Activated B cell treated with CpG ODN at 0.5 μM for 24 hours (primary cell): Measurements from ENCODE around the gene SNW1. TPM values are rescaled to one million over a fixed set of nuclear protein-coding genes. Genes with fewer than 3 reads are reported as not detected.
"Not testable (repeated sequence)": the region's sequence is repeated elsewhere in the genome, so short reads cannot be mapped to it uniquely, and the experiment has no call there.

ENCODE experiments used
- ATAC-seq: fragments of 200-7000 bp; cut with Tn5 transposase; one replicate; pipeline ENCODE4 v1.10.0; 2021; ENCODE audit warnings: low read depth, mild to moderate bottlenecking, moderate library complexity
- CTCF ChIA-PET: fragments of 350-600 bp; sonication (Branson Sonifier 250); formaldehyde crosslinking; loops from one replicate; lab custom pipeline; 2021; ENCODE audit warnings: antibody characterized with exemption; lab: Charles Lee
- POLR2A ChIA-PET: fragments of 350-600 bp; sonication (Branson Sonifier 250); formaldehyde crosslinking; loops from one replicate; lab custom pipeline; 2021; ENCODE audit warnings: antibody characterized with exemption; lab: Charles Lee
- DNase-seq: peaks from one replicate; pipeline ENCODE4 v3.0.0; 2022
- H3K27ac Mint-ChIP-seq: one replicate; pipeline ENCODE4 v1.8.0; 2020; ENCODE audit warnings: mixed read lengths
- H3K27me3 Mint-ChIP-seq: one replicate; pipeline ENCODE4 v1.8.0; 2021; ENCODE audit warnings: mixed read lengths
- H3K36me3 Mint-ChIP-seq: one replicate; pipeline ENCODE4 v1.8.0; 2021; ENCODE audit warnings: low read depth, mixed read lengths
- H3K4me1 Mint-ChIP-seq: one replicate; pipeline ENCODE4 v1.8.0; 2021; ENCODE audit warnings: mixed read lengths
- H3K4me3 Mint-ChIP-seq: one replicate; pipeline ENCODE4 v1.8.0; 2020; ENCODE audit warnings: mild to moderate bottlenecking, mixed read lengths
- H3K9me3 Mint-ChIP-seq: one replicate; pipeline ENCODE4 v1.8.0; 2020; ENCODE audit warnings: mixed read lengths
- intact Hi-C: fragments of 100-400 bp; cut with micrococcal nuclease; formaldehyde crosslinking; loops from one replicate; pipeline ENCODE4 v1.15.1; 2024
- total RNA-seq: library from RNA; stranded (reverse); gene quantifications from 2 replicates; pipeline ENCODE4 v1.2.3, GENCODE V29; 2022
- TF ChIP-seq, protein P1 (sequence below): fragments of 200-600 bp; IDR thresholded peaks from one replicate; pipeline ENCODE4 v1.8.0; 2022; ENCODE audit warnings: antibody characterized with exemption, mild to moderate bottlenecking

Gene SNW1
- total RNA-seq, 1 donor from 2014 or later, result 89.3 TPM

DNA sequence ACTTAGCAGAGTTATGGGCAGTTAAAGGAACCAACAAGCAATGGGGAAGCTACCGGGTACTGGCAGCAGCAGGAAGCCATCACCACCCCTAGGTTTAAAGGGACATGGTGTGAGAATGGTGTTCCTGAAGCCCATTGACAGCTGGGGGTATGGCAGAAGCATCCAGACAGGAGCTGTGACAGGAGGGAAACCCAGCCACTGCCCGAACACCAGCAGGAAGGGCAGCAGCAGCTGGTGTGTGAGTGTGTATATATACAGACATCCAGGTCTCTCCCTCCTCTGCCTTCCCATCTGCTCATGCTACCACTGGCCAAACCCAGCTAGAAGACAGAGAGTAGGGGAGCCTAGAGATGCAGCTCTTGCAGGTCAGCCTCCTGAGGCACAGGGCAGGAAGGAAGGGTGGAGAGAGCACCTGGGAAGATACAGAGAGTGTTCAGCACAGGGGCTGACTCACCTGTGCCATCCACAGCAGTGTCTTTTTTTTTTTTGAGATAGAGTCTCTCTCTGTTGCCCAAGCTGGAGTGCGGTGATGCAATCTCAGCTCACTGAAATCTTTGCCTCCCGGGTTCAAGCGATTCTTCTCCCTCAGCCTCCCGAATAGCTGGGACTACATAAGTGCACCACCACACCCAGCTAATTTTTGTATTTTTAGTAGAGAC lies 29.7 kb upstream of the SNW1 start:
- ChIA-PET POLR2A (no interaction called here), CTCF (no interaction called here)
- DNase-seq (no peak), ATAC-seq (no peak)
- H3K27me3 Mint-ChIP-seq, result peaks cover 15% of the 10 kb centered on the region
- no peaks in the 10 kb centered on the region for H3K9me3 Mint-ChIP-seq
- no peaks in the 10 kb centered on the region for H3K36me3 Mint-ChIP-seq
- H3K27ac Mint-ChIP-seq, result no peak overlapping the region
- TF ChIP-seq, protein P1, sequence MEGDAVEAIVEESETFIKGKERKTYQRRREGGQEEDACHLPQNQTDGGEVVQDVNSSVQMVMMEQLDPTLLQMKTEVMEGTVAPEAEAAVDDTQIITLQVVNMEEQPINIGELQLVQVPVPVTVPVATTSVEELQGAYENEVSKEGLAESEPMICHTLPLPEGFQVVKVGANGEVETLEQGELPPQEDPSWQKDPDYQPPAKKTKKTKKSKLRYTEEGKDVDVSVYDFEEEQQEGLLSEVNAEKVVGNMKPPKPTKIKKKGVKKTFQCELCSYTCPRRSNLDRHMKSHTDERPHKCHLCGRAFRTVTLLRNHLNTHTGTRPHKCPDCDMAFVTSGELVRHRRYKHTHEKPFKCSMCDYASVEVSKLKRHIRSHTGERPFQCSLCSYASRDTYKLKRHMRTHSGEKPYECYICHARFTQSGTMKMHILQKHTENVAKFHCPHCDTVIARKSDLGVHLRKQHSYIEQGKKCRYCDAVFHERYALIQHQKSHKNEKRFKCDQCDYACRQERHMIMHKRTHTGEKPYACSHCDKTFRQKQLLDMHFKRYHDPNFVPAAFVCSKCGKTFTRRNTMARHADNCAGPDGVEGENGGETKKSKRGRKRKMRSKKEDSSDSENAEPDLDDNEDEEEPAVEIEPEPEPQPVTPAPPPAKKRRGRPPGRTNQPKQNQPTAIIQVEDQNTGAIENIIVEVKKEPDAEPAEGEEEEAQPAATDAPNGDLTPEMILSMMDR, result no peak
- no peaks in the 10 kb centered on the region for H3K4me1 Mint-ChIP-seq
- intact Hi-C loops, result no loop called here
- no peak overlapping the region for H3K4me3 Mint-ChIP-seq

DNA sequence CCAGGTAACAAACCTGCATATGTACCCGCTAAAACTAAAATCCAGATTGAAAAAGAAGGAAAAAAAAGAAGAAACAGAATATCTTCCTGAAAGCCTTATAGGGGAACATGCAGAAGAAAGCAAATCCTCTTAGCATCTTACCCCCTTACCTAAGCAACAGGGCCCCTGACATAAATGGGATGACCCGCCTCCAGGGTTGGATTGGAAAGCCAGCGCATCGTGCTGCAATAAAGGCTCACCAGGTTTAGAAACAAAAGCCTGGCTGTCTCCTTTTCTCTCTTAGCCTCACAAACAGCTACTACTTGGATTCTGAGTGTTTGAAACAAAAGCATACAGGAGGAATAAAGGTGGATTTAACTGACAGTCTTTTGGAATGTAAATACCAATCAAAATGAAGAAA lies 25.2 kb upstream of the SNW1 start:
- ChIA-PET CTCF (no interaction called here), POLR2A (no interaction called here)
- TF ChIP-seq, protein P1, result no peak
- H3K4me3 Mint-ChIP-seq, result no peak overlapping the region
- intact Hi-C loops, result no loop called here
- H3K4me1 Mint-ChIP-seq, result no peaks in the 10 kb centered on the region
- H3K27me3 Mint-ChIP-seq, result peaks cover 15% of the 10 kb centered on the region
- no peak for ATAC-seq
- H3K9me3 Mint-ChIP-seq, result no peaks in the 10 kb centered on the region
- DNase-seq, result no peak
- H3K27ac Mint-ChIP-seq, result no peak overlapping the region
- no peaks in the 10 kb centered on the region for H3K36me3 Mint-ChIP-seq

DNA sequence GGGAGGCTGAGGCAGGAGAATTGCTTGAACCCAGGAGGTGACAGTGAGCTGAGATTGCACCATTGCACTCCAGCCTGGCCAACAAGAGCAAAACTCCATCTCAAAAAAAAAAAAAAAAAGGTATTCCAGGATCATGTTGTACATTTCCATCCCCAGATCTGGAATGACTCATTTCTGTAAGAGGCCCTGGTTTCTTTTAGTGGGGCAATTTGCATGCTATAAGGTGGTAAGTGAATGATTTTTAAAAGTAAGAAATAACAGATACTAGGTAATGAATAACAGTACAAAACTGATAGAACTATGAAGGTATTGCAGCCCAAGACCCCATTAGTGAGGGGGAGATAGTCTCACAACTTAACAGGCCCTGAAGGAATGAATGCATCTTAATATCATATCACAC lies 21.2 kb upstream of the SNW1 start:
- no peaks in the 10 kb centered on the region for H3K4me1 Mint-ChIP-seq
- CTCF ChIA-PET, result no interaction called here
- H3K9me3 Mint-ChIP-seq, result no peaks in the 10 kb centered on the region
- no peak overlapping the region for H3K27ac Mint-ChIP-seq
- H3K36me3 Mint-ChIP-seq, result no peaks in the 10 kb centered on the region
- DNase-seq (no peak), ATAC-seq (no peak)
- H3K27me3 Mint-ChIP-seq, result no peaks in the 10 kb centered on the region
- intact Hi-C loops, result no loop called here
- TF ChIP-seq, protein P1, result no peak
- no peak overlapping the region for H3K4me3 Mint-ChIP-seq
- POLR2A ChIA-PET, result interaction anchor here (0.7 kb wide), 1 partner anchor 17 kb away, joined by 6 read pairs; no protein-coding TSS in a partner anchor

DNA sequence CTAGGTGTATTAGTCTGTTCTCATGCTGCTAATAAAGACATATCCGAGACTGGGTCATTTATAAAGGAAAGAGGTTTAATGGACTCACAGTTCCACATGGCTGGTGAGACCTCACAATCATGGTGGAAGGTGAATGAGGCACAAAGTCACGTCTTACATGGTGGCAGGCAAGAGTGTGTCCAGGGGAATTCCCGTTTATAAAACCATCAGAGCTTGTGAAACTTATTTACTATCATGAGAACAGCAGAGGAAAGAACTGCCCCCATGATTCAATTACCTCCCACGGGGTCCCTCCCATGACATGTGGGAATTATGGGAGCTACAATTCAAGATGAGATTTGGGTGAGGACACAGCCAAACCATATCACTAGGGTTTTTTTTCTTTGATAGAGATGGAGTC lies 13.0 kb upstream of the SNW1 start:
- POLR2A ChIA-PET, H3K36me3 Mint-ChIP-seq, H3K4me1 Mint-ChIP-seq, DNase-seq, H3K9me3 Mint-ChIP-seq, H3K27ac Mint-ChIP-seq, CTCF ChIA-PET, ATAC-seq, intact Hi-C loops, H3K27me3 Mint-ChIP-seq, H3K4me3 Mint-ChIP-seq: not testable (repeated sequence)

DNA sequence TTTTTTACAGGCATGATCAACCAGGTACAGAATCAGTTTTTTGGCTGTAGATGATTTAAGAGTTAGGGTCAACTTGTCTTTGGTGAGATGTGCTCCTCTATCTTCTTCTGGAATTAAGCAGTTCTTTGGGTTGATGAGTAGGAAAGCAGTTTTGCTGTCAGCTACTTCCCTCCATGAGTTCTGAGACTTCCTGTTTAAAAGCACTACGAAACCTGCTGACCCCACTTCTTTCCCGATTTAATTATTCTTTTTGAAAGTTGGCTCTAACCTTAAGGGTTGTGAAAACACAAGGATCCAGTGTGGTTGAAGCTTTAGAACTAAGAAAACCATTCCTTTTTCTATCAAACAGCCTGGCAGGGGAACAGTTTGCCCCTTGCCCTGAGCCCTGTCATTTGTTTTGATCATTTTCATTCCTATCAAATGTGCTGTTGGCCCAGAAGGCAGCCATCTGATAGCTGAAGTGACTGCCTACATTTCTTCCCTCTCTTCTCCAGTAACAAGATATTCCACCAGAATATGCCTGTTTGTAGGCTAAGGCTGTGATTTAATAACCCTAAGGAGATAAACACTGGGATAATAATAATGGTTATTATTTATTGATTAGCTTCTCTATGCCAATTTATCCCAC lies 7.6 kb upstream of the SNW1 start:
- H3K27me3 Mint-ChIP-seq, H3K36me3 Mint-ChIP-seq, H3K4me3 Mint-ChIP-seq, ATAC-seq, DNase-seq, intact Hi-C loops, H3K27ac Mint-ChIP-seq, POLR2A ChIA-PET, H3K4me1 Mint-ChIP-seq, H3K9me3 Mint-ChIP-seq, CTCF ChIA-PET: not testable (repeated sequence)

DNA sequence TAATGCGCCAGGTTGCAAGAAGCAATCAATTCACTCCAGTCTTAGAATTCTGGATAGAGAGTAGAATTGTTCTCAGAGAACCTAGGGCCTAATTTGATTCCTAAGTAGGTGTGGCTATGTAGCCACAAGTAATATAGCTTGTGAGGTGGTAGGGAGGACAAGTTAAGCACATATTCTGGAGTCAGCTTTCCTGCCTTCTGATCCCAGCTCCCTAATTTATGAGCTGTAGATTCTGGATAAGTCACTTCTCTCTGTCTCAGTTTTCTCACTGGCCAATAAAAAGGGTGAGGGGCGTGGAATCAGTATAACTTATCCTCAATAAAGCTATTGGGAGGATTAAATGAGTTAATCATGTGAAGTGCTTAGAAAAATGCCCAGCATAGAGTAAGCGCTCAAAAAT lies 3.0 kb upstream of the SNW1 start:
- DNase-seq, result no peak
- Mint-ChIP-seq H3K4me3 (no peak overlapping the region), H3K4me1 (peaks cover 20% of the 10 kb centered on the region), H3K27me3 (no peaks in the 10 kb centered on the region), H3K9me3 (no peaks in the 10 kb centered on the region), H3K36me3 (peaks cover 10% of the 10 kb centered on the region), H3K27ac (no peak overlapping the region)
- ATAC-seq, result no peak
- intact Hi-C loops, result loop anchor here (5.0 kb wide), 1 partner anchor 387 kb away; the partner anchor contains the start of genes SAMD15 and TMED8
- CTCF ChIA-PET, result no interaction called here
- TF ChIP-seq, protein P1, result no peak
- POLR2A ChIA-PET, result no interaction called here
